GM18858 (cell line): ENCODE results near the gene MAGI2.

Experiments
- ATAC-seq: cut with Tn5 transposase; IDR thresholded peaks from one replicate; pipeline ENCODE4 v1.9.1; 2021; ENCODE audit not compliant: unreplicated experiment

The MAGI2 gene

DNA sequence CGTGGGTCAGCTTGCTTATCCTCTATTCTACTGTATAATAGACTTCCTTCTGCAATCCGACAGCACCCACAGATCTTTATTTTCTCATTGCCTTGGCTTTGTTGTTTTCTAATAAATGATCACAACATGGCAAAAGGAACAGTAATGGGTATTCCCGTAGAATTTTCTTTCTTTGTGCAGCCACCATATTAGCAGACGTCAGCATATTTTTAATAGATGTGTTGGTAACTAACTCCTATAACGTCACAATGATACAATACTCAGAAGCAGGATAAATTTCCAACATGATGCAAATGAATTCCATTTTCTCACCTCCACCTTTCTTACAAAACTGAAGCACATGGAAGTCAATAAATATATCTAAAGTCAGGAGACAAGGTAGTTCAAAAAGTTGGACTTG, 617.6 kb downstream of the MAGI2 start:
- no peak for ATAC-seq

DNA sequence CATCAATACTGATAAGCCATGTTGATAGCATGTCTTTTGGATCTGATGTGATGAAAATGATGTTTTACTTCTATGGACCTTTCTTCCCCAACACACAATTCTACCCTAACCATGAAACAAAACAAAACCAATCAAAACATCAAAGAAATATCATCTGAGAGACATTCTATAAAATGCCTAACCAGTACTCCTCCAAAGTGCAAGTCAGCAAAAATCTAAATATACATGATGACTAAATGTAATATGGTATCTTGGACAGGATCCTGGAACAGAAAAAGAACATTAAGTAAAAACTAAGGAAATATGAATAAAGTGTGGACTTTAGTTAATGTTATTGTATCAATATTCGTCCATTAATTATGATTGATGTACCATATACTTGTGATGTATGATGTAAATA, 625.1 kb downstream of the MAGI2 start:
- ATAC-seq = no peak

DNA sequence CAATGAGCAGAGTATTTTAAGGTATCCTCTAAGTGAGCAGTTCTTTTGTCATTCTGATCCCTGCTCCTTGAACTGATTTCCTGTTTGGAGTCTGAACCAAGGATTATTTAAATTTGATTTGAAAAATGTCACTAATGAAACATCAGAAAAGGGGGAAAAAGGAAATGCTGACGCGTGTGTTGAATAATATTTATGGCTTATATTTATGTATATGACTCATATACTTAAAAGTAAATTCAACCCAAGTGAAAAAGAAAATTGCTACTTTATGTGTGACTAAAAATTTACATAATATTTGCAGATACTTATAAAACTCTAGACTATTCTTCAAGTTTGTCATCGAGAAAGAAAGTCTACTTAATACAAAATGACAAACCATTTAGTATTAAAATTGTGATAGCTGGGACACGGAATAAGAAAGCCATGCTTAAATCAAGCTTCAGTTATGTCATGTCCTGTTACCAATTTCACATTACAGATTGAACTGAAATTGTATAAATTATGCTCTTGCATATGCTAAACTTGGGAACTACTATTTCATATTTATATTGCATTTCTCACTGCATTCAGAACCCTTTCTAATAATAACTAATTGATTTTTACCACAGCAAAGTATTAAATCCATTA, 649.9 kb downstream of the MAGI2 start:
- ATAC-seq = no peak

DNA sequence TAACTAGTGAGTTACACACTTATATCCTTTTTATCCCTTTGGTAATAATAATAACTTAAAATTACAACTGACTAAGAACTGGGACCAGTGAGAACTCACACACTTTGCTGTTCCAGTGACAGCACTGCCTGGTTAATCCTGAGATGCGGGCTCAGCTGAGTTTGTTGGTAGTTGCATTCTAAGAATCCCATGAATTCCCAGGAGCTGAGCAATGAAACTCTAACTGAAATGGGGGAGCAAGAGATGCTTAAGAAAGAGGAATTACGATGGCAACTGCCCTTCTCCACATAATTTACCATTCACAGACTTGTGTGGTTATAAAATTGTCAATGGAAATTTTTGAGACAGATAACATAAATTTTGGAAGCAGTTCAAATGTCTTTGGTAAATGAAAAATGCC, 659.4 kb downstream of the MAGI2 start:
- ATAC-seq = no peak

DNA sequence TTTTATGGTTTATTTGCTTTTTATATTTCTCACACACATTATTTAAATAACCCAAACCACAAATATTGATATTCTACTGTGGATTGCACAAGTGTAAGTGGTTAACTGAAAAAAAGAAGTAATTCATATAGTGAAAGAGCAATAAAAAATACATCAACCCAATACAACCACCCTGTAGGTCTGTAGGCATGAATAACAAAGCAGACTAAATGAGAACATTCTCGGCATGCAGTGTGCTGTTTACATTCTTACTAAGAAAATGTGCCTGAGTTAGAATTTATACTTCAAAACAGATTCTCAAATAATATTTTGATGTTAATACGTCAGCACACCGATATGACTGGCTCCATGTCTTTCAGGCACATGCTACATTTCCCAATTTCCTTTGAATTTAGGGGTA, 660.8 kb downstream of the MAGI2 start:
- ATAC-seq = no peak

DNA sequence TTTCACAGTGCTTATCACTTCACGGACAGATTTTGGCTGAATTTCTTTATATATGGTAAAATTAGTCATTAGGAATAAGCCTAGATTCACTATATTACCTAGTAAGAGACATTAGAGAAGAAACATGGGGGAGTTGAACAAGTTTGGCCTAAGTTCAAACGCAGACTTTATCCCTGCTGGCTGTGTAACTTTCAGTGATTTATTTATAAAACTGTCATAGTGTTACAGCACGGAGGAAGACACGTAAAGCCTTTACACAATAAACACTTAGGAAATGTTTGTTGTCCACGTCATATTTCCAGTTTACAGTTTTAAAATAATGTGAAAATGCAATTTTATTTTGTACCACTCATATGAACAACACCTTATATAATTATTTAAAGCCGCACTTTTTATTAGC, 661.5 kb downstream of the MAGI2 start:
- no peak for ATAC-seq

DNA sequence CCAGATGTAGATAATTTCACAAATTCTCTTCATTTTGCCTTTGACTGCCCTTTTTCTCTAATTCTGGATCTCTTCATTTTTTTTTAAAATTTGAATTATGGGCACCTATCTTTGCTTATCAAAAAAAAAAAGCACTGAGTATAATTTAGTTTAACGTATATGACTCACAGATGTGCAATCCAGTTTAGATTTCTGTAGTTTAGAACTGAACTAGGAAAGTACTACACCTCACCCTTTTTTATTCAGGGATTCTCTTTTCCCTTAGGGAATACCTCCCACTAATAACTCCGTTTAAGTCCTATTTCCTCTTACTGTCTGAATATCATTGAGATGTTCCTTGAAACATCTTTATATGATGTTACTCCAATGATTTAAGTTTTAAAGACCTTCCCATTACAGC, 665.0 kb downstream of the MAGI2 start:
- no peak for ATAC-seq

DNA sequence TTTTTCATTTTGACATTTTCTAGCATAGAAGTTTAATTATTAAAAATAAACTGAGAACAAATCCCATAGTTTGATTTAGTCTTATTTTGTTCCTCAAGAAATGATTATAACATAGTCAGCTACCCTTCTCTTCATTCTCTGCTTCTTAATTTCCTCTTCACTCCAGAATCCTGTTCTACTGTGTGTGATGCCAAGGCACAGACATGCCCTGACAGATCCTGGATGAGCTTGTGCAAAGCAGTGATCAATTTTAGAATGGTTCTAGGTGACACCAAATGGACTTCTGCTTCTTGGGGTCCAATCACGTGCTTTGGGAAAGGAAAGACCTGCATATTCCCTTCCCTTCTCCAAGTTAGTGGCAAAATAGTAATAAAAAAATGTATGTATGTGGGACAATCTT, 665.6 kb downstream of the MAGI2 start:
- ATAC-seq = no peak

DNA sequence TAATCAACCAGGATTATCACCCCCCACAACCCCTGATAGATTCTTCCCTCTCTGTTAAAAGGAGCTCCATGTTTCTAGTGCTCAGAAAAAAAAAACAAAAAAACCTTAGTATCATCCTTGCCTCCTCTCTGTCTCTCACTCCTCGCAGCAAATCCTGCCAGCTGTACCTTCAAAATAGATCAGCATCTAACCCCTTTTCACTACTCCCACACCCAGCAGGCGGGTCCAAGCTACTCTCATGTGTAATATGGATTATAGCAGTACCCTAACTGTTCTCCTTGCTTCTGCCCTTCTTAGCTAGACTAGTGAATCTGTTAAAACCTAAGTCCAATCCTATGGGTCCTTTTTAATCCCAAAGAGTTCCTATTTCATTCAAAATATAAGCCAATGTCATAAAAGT, 667.4 kb downstream of the MAGI2 start:
- ATAC-seq = no peak

DNA sequence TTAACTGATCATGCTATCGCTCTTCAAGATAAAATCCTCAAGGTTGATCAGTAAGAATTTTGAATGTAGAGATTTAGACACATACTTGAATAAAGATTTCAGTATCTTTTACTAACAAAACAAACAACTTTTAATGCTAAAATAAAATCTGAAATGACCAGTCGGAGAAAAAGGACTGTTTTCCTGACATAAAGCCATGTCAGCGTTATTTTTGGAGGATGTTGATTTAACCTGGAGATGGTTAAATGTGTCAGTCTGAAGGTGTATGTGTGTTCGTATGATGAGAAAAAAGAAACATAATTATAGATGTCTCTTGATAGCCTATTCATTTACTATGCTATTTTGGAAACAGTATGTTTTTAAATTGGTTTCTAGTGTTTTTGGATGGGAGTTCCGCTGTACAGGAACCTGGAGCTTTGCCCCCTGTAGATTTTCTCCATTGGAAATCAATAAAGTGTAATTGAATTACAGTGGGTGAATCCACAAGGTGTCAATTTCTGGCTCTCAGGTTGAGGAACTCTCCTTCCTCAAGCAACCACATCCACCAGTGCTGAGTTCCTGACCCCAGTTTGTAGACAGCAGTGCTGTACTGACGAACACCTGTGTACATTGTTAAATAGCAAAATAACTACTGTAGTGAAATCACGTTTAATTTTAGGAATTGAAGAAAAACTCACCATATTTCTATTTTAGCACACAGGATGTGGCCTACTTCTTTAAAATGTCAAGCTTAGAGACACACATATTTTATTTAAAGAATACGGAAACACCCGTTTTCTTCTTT, 670.1 kb downstream of the MAGI2 start:
- no peak for ATAC-seq

DNA sequence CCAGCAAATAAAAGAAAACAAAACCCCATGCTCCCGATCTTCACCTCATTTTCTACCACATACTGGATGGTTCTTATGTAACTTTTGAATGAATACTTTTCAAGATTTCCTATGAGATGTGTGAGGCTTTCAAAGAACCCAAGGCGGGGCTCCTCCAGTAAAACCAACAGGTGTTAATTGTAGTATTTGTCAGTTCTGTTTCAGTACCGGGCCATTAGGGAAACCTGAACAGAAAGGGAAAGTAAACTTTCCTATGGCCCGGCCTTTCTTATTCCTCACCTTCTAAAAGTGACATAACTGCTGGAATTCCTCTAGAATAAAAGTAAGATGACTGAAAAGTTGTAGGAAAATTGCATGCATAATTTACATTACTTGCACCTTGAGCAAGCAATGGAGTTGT, 672.9 kb downstream of the MAGI2 start:
- ATAC-seq = no peak

DNA sequence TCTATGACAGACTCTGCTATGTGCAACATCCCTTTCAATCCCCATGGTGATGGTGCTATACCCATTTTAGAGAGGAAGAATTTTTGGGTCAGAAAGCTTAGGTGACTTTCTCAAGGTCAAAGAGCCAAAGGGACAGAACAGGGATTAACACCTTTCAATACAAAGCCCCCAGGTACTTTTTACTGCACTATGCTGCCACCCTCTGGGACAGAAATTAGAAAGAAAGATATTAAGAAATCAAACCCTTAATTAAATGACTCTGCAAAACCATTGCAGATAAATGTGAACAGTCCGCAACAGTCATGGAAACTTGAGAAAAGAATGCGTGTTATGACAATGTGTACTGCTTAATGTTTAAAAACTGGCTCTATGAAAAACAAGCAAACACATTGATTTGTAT, 673.7 kb downstream of the MAGI2 start:
- ATAC-seq = no peak

DNA sequence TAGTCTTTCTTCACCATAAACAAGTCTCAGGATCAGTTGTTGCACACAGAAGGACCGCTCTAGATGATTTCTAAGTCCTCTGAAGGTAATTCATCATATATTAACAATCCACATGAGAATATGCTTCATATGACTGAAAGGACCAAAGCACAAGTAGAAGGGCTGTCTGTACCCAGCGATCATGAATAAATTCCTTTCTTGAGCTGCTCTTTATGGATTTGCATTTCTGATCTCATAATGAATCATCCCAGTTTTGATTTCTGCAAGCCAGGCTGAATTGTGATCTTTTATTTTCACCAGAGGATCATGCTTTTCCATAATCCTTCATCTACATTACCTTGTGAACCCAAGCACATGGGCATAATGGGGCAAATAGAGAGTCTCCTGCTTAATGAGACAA, 675.6 kb downstream of the MAGI2 start:
- no peak for ATAC-seq

DNA sequence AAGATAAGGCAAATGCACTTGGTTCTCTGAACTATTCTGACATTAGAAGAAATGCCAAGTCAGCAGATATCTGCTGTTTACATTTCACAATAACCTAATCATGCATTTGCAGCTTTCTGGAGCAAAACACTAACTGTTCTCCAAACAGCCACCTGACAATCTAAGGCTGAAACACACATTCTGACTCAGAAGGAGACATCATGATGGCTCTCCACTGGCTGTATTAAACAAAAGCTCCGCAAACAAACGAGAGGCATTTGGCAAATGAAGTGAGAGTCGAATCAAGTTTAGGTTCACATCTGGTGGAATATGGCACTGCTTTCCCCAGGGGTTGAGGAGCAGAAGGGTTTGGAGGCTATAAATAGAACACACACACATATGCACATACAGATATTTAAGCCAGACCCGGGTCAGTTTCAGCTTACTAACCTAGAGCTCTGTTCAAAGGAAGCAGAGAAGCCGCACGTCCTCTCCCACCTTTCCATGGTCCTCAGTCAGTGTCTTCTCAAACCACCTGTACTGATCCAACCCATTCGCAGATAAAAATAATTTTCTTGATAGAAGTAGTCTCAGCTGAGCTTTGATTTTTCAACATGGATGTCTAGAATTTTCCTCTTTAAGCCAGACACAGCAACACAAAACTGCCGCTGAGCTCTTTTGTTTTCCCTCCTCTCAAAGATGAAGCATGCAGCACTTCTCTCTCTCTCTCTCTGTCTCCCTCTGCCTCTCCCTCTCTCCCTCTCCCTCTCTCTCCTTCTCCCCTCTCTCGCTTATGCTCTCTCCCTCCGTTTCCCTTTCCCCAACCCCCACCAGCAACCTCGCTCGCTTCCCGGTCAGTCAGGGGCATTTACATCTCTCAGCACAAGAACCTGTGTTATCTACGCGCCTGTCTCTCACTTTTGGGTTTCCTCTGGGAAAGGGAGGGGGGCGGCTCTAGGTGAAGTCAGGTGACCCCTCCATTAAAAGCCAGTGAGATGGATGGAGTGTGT, 682.8 kb downstream of the MAGI2 start:
- ATAC-seq = no peak

DNA sequence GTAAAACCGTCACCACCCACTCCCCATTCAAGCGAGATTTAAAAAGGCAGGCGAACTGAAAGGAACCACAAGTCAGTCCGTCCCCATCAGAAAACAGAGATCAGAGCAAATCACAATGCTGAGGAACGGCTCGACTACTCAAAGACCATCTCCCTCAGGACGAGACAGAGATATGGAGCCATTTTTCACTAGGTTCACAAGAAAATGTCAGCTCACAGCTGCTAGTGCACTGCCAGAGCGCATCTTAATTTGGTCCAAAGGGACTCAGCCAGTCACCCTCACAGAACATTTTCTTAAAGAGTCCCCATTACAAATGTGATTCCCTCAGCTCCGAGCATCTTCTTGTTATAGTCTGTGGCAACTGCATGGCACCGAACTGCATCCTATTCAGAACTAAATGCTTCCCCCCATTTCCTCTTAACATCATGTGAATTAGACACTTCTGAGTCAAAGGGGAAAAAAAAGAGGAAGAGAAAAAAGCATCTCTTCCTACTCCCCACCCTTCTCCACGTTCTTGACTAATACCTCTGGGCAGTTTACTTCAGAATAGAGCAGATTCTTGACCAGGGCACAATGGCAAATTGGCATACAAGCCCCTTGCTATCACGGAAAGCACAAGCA, 683.9 kb downstream of the MAGI2 start:
- peak; percentile 97 for ATAC-seq

DNA sequence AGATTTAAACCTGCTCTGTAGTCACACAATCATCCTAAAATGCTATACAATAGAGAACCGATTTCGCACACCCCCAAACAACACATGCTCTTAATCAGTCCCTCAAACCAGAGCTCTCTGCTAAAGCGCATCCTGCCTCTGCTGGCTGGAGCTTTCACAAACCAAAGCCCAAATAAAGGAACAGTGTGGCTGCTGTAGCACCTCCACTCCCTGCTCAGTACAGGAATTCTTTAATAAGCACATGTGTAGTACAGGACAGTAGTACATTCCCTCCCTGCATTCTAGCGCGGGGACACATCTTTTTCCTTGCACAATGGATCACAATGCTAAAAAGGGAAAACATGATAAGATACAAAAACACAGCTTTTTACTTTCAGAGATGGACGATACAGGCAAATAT, 684.6 kb downstream of the MAGI2 start:
- ATAC-seq = no peak

DNA sequence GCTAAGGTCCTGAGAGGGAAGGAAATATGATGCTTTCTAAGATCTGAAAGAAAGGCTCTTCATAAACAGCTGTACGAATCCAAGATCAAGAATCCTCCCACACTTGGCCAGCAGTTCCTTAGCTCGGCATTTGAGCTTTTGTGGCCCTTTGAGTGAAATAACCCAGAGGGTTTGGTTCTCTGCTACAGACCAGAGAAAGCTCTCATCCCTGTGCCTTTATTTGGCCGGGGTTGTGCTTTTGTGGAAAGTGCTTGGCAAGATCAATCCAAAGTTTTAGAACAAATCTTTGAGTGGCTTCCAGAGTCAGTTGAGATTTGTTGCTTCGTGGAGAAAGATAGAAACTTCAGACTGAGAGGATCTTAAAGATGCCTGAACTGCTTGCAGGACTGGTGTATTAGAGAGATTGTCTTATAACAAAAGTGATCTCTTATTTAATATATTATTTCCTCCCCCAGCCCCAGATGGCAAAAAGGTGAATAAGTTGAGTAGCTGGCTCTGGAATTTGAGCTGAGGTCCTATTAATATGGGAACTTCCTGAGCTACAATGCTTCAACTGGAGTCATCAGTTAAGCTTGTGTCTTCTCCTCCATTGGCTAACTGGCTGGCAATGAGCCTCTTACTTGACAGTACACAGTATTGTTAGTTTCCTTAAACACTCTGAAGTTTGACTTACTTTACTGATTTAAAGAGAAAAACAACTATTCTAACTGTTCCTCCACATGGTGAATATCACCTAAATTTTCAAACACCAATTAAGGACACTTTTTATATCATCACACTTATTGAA, 687.3 kb downstream of the MAGI2 start:
- ATAC-seq = no peak

DNA sequence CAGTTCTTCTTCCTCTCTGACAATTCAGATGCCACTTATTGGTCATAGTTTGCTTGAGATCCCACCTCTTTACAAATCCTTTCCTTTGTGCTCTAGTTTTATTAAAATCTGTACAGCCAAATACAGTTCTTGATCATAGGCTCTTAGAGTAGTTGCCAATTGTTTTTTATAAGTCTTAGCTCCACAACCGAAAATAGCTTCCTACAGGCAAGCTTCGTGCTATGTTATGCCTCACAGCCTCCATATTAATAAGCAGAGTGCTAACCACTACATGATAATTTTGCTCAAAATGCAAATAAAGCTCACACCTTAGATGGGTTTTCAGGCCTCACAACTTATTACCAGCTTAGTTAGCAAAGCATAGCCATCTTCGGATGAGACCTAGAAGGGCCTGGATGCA, 688.9 kb downstream of the MAGI2 start:
- ATAC-seq = no peak

DNA sequence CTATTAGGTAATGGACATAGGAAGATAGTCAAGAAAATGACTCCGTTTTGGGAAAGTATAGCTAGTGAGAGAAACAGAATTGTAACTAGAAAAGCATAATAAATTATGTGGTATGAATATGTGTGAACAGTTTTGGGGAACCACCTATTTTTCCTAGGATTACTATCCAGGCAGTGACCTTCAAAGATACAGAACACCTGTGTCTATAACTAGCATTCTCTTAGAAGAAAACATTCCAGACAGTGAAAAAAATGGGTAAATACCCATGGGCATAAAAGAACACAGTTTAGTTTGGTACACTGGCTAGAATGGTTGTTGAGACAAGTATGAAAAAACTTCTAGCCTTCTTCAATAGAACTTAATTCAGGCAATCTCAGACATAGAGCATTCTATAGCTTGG, 690.8 kb downstream of the MAGI2 start:
- no peak for ATAC-seq

DNA sequence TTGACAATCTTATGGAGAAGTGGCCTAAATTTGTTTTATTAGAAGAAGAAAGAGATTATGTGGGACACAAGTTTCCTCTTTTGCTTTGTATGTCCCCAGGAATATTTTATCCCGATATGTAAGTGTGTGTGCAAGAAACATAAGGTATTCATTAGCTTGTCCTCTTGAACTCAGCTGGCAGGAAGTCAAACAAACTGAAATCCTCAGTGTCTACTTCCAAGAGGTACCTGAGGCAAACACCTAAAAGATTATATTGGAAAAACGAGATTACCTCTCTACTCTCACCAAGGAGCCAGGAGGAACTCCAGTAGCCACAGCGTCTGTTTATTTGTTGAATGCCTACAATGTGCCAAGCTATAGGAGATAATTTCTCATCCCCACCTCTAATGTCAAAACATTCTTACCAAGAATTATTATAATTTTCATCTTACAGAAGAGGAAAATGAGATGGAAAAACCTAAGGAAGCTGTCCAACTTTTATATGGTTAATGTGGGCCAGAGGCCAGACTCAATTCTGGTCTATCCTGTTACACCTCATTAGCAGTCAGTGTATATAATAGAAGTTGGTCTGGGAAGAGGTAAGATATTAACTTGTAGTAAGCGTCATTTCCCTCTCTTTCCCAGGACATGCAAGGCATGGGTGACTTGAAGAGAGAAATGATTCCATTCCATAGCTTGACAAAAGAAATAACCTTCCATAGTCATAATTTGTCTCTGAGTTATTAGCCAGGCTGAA, 692.7 kb downstream of the MAGI2 start:
- ATAC-seq = no peak
